HG03460 (cell line): ENCODE results near the gene PNMA6F.
A peak's percentile ranks its signal among the peaks of the same experiment; 100 is the strongest.
"Not testable (repeated sequence)": the region's sequence is repeated elsewhere in the genome, so short reads cannot be mapped to it uniquely, and the experiment has no call there.

ENCODE experiments used
- ATAC-seq: cut with Tn5 transposase; IDR thresholded peaks from one replicate; pipeline ENCODE4 v1.9.1; 2021; ENCODE audit not compliant: unreplicated experiment

Gene PNMA6F

DNA sequence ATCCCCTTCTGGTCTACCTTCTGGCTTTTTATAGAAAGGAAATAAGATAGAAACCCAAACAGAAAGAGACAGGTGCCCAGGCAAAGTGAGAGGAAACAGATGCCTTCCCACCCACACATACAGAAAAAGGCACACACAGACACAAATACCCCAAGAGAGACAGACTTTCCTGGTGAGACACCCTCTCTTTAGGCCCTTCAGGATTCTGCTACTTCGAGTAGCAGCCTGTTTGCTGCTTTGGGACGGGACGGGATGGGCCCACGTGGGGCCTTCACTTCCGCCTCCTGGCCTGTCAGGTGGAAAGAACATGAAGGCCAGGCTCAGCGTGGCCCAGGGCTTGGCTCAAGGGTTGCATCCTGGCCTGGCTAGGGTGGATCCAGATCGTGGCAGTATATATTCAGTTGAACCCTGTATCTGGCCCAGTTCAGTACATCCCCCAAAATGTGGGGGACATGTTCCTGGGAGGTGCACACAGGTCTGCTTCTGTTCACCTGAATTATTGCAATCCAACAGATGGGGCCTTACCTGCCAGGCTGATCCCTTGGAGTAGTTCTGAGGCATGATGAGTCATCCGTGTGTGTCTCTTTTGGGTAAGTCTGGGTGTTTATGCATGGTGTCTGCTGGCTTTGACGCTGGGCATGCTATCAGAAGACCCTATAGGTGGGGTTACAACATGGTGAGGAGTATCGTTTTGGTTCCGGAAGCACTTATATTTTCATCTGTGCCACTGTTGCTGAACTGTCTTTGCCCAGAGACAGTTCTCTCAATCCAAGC is 14.7 kb upstream of the PNMA6F start:
- ATAC-seq = no peak

DNA sequence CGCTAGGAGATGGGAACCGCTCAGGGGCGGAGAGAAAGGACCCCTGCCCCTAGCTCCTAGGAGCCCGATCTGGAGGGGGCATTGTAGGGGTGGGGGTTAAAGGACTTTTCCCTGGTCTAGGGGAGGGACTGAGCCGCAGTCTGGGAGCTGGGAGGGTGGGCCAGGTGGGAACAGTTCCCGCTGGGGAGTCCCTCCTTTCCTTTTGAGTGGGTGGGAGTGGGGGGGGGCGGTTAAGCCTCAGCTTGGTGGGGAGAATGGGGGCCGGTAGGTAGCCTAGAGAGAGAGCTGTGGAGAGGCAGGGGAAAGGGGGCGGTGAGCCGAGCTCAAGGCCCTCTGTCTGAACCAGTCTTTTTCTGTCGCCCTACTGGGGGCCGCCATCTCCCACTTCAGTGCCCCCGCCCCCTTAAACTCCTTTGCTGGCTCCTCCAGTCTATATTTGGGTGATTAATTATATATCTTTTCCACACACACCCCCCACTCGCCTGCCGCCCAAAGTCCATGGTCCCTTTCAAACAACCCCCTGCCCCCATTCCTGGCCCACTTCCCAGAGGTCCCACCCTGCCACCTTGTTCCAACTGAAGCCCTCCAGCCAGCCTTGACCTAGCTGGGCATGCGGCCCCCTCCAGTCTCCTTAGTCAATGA is 13.2 kb upstream of the PNMA6F start:
- ATAC-seq = no peak

GRCh38 chrX:153333821-153334653 is 12.5 kb upstream of the PNMA6F start, which contains the start of gene ZNF275:
Gene ZNF275, plus strand, starts transcription at chrX:153334153. Its CDS starts 2,527 bp downstream, at chrX:153336680.
- peak; percentile 92 for ATAC-seq

- ATAC-seq = no peak
Measured at GRCh38 chrX:153333266-153333665, 11.7 kb upstream of the PNMA6F start.

DNA sequence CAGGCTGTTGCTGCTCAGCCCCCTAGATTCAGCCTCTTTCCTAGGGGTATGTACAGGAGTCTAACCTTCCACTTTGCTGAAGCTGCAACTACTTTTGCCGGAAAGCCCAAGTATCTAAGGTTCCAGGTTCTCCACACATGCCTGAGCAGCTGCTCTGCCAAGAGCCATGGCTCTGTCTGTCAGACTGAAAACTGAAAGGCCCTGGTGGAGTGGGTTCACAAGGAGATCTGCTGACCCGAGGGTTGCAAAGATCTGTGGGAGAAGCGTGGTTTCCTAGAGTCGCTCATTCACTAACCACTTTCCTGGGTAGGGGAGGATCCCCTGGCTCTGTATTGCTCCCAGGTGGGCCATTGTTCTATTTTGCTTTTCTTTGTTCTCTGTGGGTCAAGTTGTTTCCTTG is 6.0 kb upstream of the PNMA6F start:
- no peak for ATAC-seq

- no peak for ATAC-seq
Measured at GRCh38 chrX:153320555-153321184, 897 bp downstream of the PNMA6F start.

DNA sequence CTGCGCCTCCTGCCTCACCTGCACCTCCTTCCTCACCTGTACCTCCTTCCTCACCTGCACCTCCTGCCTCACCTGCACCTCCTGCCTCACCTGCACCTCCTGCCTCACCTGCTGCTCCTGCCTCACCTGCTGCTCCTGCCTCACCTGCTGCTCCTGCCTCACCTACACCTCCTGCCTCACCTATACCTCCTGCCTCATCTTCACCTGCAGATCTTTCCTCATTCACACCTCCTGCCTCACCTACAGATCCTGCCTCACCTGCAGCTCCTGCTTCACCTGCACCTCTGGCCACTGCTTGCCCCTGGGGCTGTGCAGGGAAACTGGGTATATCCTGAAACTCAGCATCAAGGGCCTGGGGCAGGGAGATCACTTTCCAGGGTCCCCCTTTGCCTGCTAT is 1.5 kb downstream of the PNMA6F start:
- ATAC-seq = not testable (repeated sequence)

- ATAC-seq = no peak
Measured at GRCh38 chrX:153319295-153320046, 2.1 kb downstream of the PNMA6F start.

DNA sequence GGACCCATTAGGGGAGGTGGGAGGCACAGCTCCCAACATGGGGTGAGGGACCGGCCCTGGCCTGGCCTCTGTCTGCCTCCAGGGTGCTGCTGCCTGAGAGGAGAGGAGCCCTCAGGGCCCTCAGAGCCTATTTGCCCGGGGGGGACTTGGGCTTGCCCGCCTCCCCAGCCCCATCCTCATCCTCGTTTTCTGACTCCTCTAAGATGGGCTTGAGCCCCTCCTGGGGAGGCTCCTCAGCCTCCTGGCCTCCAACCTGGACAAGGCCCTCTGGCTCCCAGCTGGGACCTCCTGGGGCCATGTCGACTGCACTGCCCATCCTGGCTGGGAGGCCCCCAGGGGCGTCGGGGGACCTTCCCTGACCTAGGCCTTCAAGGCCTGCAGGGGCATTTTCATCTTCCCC is 2.8 kb downstream of the PNMA6F start:
- no peak for ATAC-seq

- ATAC-seq = no peak
Measured at GRCh38 chrX:153317996-153318722, 3.4 kb downstream of the PNMA6F start.

GRCh38 chrX:153317306-153317705 is 4.3 kb downstream of the PNMA6F start:
- no peak for ATAC-seq

- ATAC-seq = no peak
Measured at GRCh38 chrX:153312842-153313241, 8.7 kb downstream of the PNMA6F start.

DNA sequence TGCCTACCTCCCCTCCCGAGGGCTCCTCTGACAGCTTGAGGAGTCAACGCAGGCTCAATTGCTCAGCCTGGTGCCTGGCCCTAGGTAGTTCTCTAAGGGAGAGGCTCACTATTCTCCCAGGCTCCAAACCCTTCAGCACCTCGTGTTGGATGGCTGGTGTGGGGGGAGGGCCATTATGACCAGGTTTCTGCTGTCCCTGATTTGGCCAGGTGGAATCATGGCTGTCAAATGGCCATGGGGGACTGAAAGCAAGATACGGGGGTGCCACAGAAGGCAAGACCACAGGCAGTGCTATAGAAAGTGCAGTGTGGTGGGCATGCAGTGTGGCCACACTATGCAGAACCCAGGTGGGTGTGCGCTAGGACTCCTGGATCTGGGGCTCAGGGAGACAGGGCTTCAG is 9.5 kb downstream of the PNMA6F start:
- ATAC-seq = no peak

DNA sequence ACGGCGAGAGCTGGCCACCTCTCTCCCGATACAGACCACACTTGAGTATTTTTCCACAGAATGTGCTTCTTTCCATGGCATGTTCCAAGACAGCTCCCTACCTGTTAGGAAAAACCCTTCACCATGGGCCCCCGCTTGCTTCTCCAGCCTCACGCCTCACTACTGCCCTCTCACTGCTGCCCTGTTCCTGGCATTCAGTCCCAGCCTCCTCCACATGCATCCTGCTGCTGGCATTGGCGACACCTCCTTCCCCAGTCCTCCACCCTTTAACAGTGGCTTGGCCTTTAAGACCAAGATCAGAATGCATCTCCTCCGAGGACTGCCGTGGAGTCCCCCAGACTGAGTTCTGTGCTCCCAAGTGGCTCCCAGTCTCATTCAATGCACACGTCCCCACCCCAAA is 10.7 kb downstream of the PNMA6F start:
- no peak for ATAC-seq

DNA sequence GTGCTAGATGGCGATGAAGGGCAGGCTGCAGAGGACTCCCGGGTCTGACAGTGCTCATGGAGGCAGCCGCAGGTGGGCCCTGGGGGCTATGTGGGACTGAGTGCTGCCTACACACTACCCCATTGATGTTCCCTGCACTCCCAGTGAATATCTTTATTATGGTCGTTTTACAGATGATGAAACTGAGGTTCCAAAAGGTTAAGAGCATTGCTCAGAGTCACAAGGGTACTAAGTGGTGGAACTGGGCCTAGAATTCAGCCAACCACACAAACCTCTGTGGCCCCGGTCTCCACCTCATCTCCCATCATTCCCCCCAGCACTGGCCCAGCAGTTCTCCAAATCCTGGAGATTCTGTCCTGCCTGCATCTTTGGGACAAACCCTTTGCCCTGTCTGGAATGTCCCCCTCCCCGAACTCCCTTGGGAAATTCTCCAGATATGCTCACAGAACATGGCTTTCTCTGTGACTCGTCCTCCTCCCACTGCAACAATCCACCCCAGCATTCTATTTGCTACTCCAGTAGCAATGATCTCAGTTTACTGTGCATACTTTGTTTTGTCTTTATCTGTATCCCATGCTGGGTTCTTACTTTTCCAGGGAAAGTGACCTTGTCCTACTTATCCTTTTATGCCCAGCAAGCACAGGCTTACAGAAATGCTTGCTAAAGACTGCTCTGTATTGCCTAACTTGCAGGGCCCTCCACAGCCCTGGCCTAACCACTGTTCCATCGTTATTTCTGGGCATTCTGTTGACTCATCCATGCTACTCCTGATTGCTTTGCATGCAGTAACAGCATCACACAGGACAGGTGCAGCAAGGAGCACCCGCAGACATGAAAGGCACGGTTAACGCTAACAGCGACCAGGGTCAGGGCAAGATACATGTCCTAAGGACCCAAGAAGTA is 14.0 kb downstream of the PNMA6F start:
- no peak for ATAC-seq

- ATAC-seq = no peak
Measured at GRCh38 chrX:153306527-153307115, 14.9 kb downstream of the PNMA6F start.

- no peak for ATAC-seq
Measured at GRCh38 chrX:153305972-153306371, 15.6 kb downstream of the PNMA6F start.

GRCh38 chrX:153304988-153305736 is 16.4 kb downstream of the PNMA6F start:
- no peak for ATAC-seq
